ENCODE results near the gene VEPH1. TPM values are rescaled to one million over a fixed set of nuclear protein-coding genes. Genes with fewer than 3 reads are reported as not detected.
"Not testable (repeated sequence)": the region's sequence is repeated elsewhere in the genome, so short reads cannot be mapped to it uniquely, and the experiment has no call there.

VEPH1 gene
- total RNA-seq, 1 donor from 2014 or later: 2.2 TPM

DNA sequence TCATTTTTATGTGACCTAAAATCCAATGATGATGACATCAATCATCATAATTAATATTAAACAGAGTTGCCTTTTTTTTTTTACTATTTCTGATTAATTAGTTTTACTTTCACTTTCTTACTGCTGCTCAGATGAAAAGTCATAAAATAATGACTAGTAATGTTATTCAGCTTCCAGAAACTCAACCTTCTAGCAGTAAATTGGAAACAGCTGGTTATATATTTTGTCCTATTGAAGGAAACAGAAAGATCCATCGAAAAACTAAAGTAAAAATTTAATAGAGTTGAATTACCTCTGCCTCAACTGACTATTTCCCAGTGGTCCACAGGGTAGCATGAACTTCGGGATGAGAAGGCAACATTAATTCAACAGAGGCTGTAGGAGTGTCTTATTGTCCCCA is 173.7 kb downstream of the VEPH1 start:
- TF ChIP-seq, protein P1, sequence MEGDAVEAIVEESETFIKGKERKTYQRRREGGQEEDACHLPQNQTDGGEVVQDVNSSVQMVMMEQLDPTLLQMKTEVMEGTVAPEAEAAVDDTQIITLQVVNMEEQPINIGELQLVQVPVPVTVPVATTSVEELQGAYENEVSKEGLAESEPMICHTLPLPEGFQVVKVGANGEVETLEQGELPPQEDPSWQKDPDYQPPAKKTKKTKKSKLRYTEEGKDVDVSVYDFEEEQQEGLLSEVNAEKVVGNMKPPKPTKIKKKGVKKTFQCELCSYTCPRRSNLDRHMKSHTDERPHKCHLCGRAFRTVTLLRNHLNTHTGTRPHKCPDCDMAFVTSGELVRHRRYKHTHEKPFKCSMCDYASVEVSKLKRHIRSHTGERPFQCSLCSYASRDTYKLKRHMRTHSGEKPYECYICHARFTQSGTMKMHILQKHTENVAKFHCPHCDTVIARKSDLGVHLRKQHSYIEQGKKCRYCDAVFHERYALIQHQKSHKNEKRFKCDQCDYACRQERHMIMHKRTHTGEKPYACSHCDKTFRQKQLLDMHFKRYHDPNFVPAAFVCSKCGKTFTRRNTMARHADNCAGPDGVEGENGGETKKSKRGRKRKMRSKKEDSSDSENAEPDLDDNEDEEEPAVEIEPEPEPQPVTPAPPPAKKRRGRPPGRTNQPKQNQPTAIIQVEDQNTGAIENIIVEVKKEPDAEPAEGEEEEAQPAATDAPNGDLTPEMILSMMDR (IDR thresholded peaks at IDR 0.05): no peak
- no peak overlapping the region for H3K27ac Mint-ChIP-seq (ENCODE audit: unreplicated experiment)
- H3K4me3 Mint-ChIP-seq (ENCODE audit: unreplicated experiment): no peak overlapping the region
- no peaks in the 10 kb centered on the region for H3K27me3 Mint-ChIP-seq (ENCODE audit: low read depth)
- H3K9me3 Mint-ChIP-seq (ENCODE audit: low read depth): peaks cover 10% of the 10 kb centered on the region
- no peak for DNase-seq (ENCODE audit: low spot score)
- no peaks in the 10 kb centered on the region for H3K4me1 Mint-ChIP-seq (ENCODE audit: low read depth)
- no peaks in the 10 kb centered on the region for H3K36me3 Mint-ChIP-seq (ENCODE audit: low read depth)

- DNase-seq (ENCODE audit: low spot score): no peak
- H3K36me3 Mint-ChIP-seq (ENCODE audit: low read depth): no peaks in the 10 kb centered on the region
- H3K27ac Mint-ChIP-seq (ENCODE audit: unreplicated experiment): no peak overlapping the region
- TF ChIP-seq, protein P1 (IDR thresholded peaks at IDR 0.05): no peak
- H3K4me3 Mint-ChIP-seq (ENCODE audit: unreplicated experiment): no peak overlapping the region
- peaks cover 10% of the 10 kb centered on the region for H3K9me3 Mint-ChIP-seq (ENCODE audit: low read depth)
- no peaks in the 10 kb centered on the region for H3K4me1 Mint-ChIP-seq (ENCODE audit: low read depth)
- no peaks in the 10 kb centered on the region for H3K27me3 Mint-ChIP-seq (ENCODE audit: low read depth)
Measured at GRCh38 chr3:157327837-157328236, 175.4 kb downstream of the VEPH1 start.

DNA sequence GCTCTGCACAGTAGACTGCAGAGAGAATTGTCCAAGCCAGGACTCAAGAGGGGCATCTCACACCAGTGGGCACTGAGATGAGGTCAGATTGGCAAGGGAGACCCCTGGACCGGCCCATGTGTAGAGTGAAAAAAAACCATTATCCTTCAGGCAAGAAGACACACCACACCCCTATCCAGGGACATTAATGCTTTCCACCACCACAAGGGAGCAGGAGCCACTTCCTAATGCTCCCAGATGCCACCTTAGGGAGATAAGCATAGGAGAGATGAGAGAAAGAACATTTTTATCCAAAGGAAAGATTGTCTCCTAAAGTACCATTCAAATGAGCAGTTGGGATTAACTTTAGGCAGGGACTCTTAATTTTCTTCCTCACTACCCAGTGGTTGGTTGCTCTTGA is 176.2 kb downstream of the VEPH1 start:
- H3K36me3 Mint-ChIP-seq (ENCODE audit: low read depth): no peaks in the 10 kb centered on the region
- no peak overlapping the region for H3K27ac Mint-ChIP-seq (ENCODE audit: unreplicated experiment)
- peaks cover 10% of the 10 kb centered on the region for H3K9me3 Mint-ChIP-seq (ENCODE audit: low read depth)
- no peaks in the 10 kb centered on the region for H3K27me3 Mint-ChIP-seq (ENCODE audit: low read depth)
- DNase-seq (ENCODE audit: low spot score): no peak
- no peaks in the 10 kb centered on the region for H3K4me1 Mint-ChIP-seq (ENCODE audit: low read depth)
- TF ChIP-seq, protein P1 (IDR thresholded peaks at IDR 0.05): peak; percentile 29
- H3K4me3 Mint-ChIP-seq (ENCODE audit: unreplicated experiment): no peak overlapping the region

GRCh38 chr3:157324869-157325268 is 178.3 kb downstream of the VEPH1 start:
- not testable (repeated sequence) for H3K27ac Mint-ChIP-seq (ENCODE audit: unreplicated experiment); H3K36me3 Mint-ChIP-seq (ENCODE audit: low read depth); H3K4me3 Mint-ChIP-seq (ENCODE audit: unreplicated experiment); H3K27me3 Mint-ChIP-seq (ENCODE audit: low read depth); H3K4me1 Mint-ChIP-seq (ENCODE audit: low read depth); DNase-seq (ENCODE audit: low spot score)
- H3K9me3 Mint-ChIP-seq (ENCODE audit: low read depth): peaks cover 10% of the 10 kb centered on the region

GRCh38 chr3:157323360-157323759 is 179.9 kb downstream of the VEPH1 start:
- no peak overlapping the region for H3K4me3 Mint-ChIP-seq (ENCODE audit: unreplicated experiment)
- H3K27ac Mint-ChIP-seq (ENCODE audit: unreplicated experiment): no peak overlapping the region

GRCh38 chr3:157319672-157320071 is 183.5 kb downstream of the VEPH1 start:
- no peak for DNase-seq (ENCODE audit: low spot score)
- peaks cover 2% of the 10 kb centered on the region for H3K9me3 Mint-ChIP-seq (ENCODE audit: low read depth)
- no peak overlapping the region for H3K4me3 Mint-ChIP-seq (ENCODE audit: unreplicated experiment)
- peaks cover 13% of the 10 kb centered on the region for H3K4me1 Mint-ChIP-seq (ENCODE audit: low read depth)
- no peaks in the 10 kb centered on the region for H3K36me3 Mint-ChIP-seq (ENCODE audit: low read depth)
- H3K27ac Mint-ChIP-seq (ENCODE audit: unreplicated experiment): peak overlapping the region; percentile 15
- H3K27me3 Mint-ChIP-seq (ENCODE audit: low read depth): no peaks in the 10 kb centered on the region
- TF ChIP-seq, protein P1 (IDR thresholded peaks at IDR 0.05): no peak

More at GRCh38 chr3:157323360-157323759, 179.9 kb downstream of the VEPH1 start:
- DNase-seq (ENCODE audit: low spot score): no peak
- TF ChIP-seq, protein P1 (IDR thresholded peaks at IDR 0.05): no peak
- H3K36me3 Mint-ChIP-seq (ENCODE audit: low read depth): no peaks in the 10 kb centered on the region
- H3K9me3 Mint-ChIP-seq (ENCODE audit: low read depth): peaks cover 10% of the 10 kb centered on the region
- peaks cover 6% of the 10 kb centered on the region for H3K4me1 Mint-ChIP-seq (ENCODE audit: low read depth)
- no peaks in the 10 kb centered on the region for H3K27me3 Mint-ChIP-seq (ENCODE audit: low read depth)

Data from chondrocyte (in vitro differentiated cells).